K562 (cell line): ENCODE measurements around the gene PHC1. TPM values are rescaled to one million over a fixed set of nuclear protein-coding genes. Genes with fewer than 3 reads are reported as not detected.

Source experiments
- ATAC-seq: fragments of 200-7000 bp; cut with Tn5 transposase; 3 replicates; pipeline ENCODE4 v1.9.1; 2020; ENCODE audit warnings: moderate library complexity
- BruUV-seq: library from RNA; stranded (reverse); fragments of 400-500 nt; replicated peaks from 2 replicates; lab custom pipeline; 2021; lab: Mats Ljungman, UMichigan
- CTCF ChIA-PET: fragments of 300-600 bp; formaldehyde crosslinking; extraction: SDS; loops from one replicate; lab custom pipeline; 2021; ENCODE audit warnings: low intra/inter-chr PET ratio; lab: Yijun Ruan, JAX
- POLR2A ChIA-PET: fragments of 300-600, 350-650 bp; sonication (Branson Sonifier 250); formaldehyde crosslinking; extraction: SDS; loops from one replicate; lab custom pipeline; 2021; ENCODE audit warnings: antibody characterized with exemption, inconsistent platforms; lab: Yijun Ruan, JAX
- DNase-seq, 4 experiments: peaks; one replicate each; pipeline versions ENCODE4 v3.0.0 to v3.0.0-alpha.2; 2011 to 2018; ENCODE audit warnings: low spot score in 3 of 4, mixed read lengths in 3 of 4; ENCODE audit errors: extremely low read depth in 1 of 4
- FAIRE-seq: peaks from 2 replicates; lab custom pipeline; 2011; peaks lifted over from hg19 to GRCh38; lab: Jason Lieb, UNC
- H2AFZ ChIP-seq: 2 replicates; pipeline ENCODE4 v1.6.0; 2011; ENCODE audit warnings: low read depth, low read length, control low read depth, inconsistent platforms
- H3K27ac ChIP-seq: fragments of 200-600 bp; 3 replicates; pipeline ENCODE4 v1.8.0; 2011; ENCODE audit warnings: low read depth, mild to moderate bottlenecking, control low read depth, inconsistent platforms, low read length, moderate library complexity, mixed read lengths; ENCODE audit errors: extremely low read depth
- H3K27me3 ChIP-seq, 2 experiments: fragments of 300-600 bp in 1 of 2; 2 replicates in 1 of 2; 3 replicates in 1 of 2; pipeline versions ENCODE4 v1.6.0 to v1.8.0; 2011; ENCODE audit warnings: inconsistent platforms in 2 of 2, low read length in 2 of 2, mild to moderate bottlenecking in 1 of 2, mixed read lengths in 1 of 2, moderate library complexity in 1 of 2; ENCODE audit not compliant: control insufficient read depth in 2 of 2, insufficient read depth in 2 of 2
- H3K36me3 ChIP-seq: fragments of 300-600 bp; 3 replicates; pipeline ENCODE4 v1.8.0; 2011; ENCODE audit warnings: mild to moderate bottlenecking, low read length, inconsistent platforms; ENCODE audit not compliant: control insufficient read depth, insufficient read depth
- H3K4me1 ChIP-seq, 2 experiments: fragments of 200-600 bp in 1 of 2; replicated peaks in 1 of 2; 2 replicates in 1 of 2; 3 replicates in 1 of 2; pipeline versions ENCODE4 v1.5.1 to v1.8.0; 2011; ENCODE audit warnings: inconsistent platforms in 2 of 2, low read length in 2 of 2, mild to moderate bottlenecking in 1 of 2, mixed read lengths in 1 of 2, moderate library complexity in 1 of 2; ENCODE audit not compliant: control insufficient read depth in 2 of 2, insufficient read depth in 2 of 2
- H3K4me2 ChIP-seq: 2 replicates; pipeline ENCODE4 v1.6.1; 2011; ENCODE audit warnings: low read length, control low read depth, inconsistent platforms, mixed read lengths; ENCODE audit not compliant: insufficient read depth
- H3K4me3 ChIP-seq: fragments of 200-600 bp; sonication (generic), shearing (Covaris generic); 2 replicates; pipeline ENCODE4 v1.5.1; 2016; ENCODE audit warnings: control low read depth, inconsistent platforms
- H3K79me2 ChIP-seq: fragments of 200-600 bp; 3 replicates; pipeline ENCODE4 v1.8.0; 2011; ENCODE audit warnings: low read length, inconsistent platforms; ENCODE audit not compliant: control insufficient read depth, insufficient read depth
- H3K9ac ChIP-seq, 2 experiments: 2 replicates each; pipeline versions ENCODE4 v1.6.0 to v1.6.1; 2011; ENCODE audit warnings: low read depth in 2 of 2, low read length in 2 of 2, control low read depth in 1 of 2, inconsistent platforms in 1 of 2, mild to moderate bottlenecking in 1 of 2, mixed read lengths in 1 of 2; ENCODE audit not compliant: insufficient read depth in 1 of 2
- H3K9me1 ChIP-seq: one replicate; pipeline ENCODE4 v1.6.0; 2011; ENCODE audit warnings: inconsistent platforms, mild to moderate bottlenecking, low read length, moderate library complexity; ENCODE audit not compliant: control insufficient read depth, insufficient read depth
- H3K9me3 ChIP-seq: replicated peaks from 2 replicates; pipeline ENCODE4 v1.5.1; 2011; ENCODE audit warnings: low read depth, low read length, inconsistent platforms; ENCODE audit not compliant: control insufficient read depth, insufficient read depth
- H4K20me1 ChIP-seq: replicated peaks from 2 replicates; pipeline ENCODE4 v1.6.1; 2011; ENCODE audit warnings: low read length, inconsistent platforms, mixed read lengths; ENCODE audit not compliant: control insufficient read depth, insufficient read depth
- CHCHD3 ChIP-seq: fragments of 250-450 bp; sonication (Bioruptor Pico); IDR thresholded peaks from 2 replicates; pipeline ENCODE4 v2.1.2; 2022; ENCODE audit warnings: mild to moderate bottlenecking
- FOXA1 ChIP-seq: fragments of 450-650 bp; IDR thresholded peaks from 2 replicates; pipeline ENCODE4 v1.6.1; 2016; ENCODE audit warnings: mild to moderate bottlenecking, borderline replicate concordance
- GABPB1 ChIP-seq: sonication (generic); formaldehyde crosslinking; IDR thresholded peaks from 2 replicates; pipeline ENCODE4 v1.8.0; 2022; ENCODE audit warnings: mild to moderate bottlenecking, missing genetic modification reagents
- SMARCE1 ChIP-seq: fragments of 450-650 bp; IDR thresholded peaks from 2 replicates; pipeline ENCODE4 v1.7.1; 2016; ENCODE audit warnings: mild to moderate bottlenecking
- TSC22D4 ChIP-seq: fragments of 450-650 bp; IDR thresholded peaks from 2 replicates; pipeline ENCODE4 v1.6.1; 2016; ENCODE audit warnings: missing genetic modification characterization, missing biosample characterization, control low read depth
- ZBTB8A ChIP-seq: fragments of 450-650 bp; IDR thresholded peaks from 2 replicates; pipeline ENCODE4 v1.6.1; 2018; ENCODE audit warnings: mild to moderate bottlenecking, moderate library complexity; ENCODE audit not compliant: partially characterized antibody
- ZFP36 ChIP-seq: fragments of 150-350 bp; IDR thresholded peaks from 2 replicates; pipeline ENCODE4 v1.6.1; 2018; ENCODE audit warnings: low read length, low read depth; ENCODE audit not compliant: partially characterized antibody
- ZNF121 ChIP-seq: sonication (generic); formaldehyde crosslinking; conservative IDR thresholded peaks from 2 replicates; pipeline ENCODE4 v1.8.0; 2022; ENCODE audit warnings: missing genetic modification reagents
- WGBS: fragments of 100-300 bp; shearing (Covaris generic); methylation state at CpG from one replicate; pipeline ENCODE4 v1.1.6; 2016; ENCODE audit warnings: low coverage, mixed read lengths; ENCODE audit not compliant: insufficient coverage; ENCODE audit errors: missing lambda C conversion rate; 5-methylcytosine and 5-hydroxymethylcytosine counted together
- in situ Hi-C: fragments of 300-500 bp; cut with MboI; formaldehyde crosslinking; loops from 4 replicates; pipeline ENCODE4 v1.15.0; 2018; ENCODE audit warnings: inconsistent platforms, mixed read lengths
- intact Hi-C: fragments of 100-400 bp; cut with micrococcal nuclease; formaldehyde crosslinking; loops from 2 replicates; pipeline ENCODE4 v1.14.2; 2022
- polyA plus RNA-seq, 8 experiments: library from polyadenylated mRNA; depleted of rRNA in 4 of 8; stranded (reverse) in 5 of 8; unstranded in 3 of 8; fragments of >200 nt; fragmentation: Nextera tagmentation in 2 of 8; fragmentation: Illumina TruSeq in 1 of 8; extraction: Ambion mirVana in 2 of 8; extraction: Trizol in 1 of 8; gene quantifications; 2 replicates each; pipeline versions ENCODE4 v1.2.1 to v1.2.3, GENCODE V29; 2011 to 2014; ENCODE audit warnings: inconsistent platforms in 1 of 8, missing spikeins in 1 of 8
- total RNA-seq, 7 experiments: library from RNA; depleted of rRNA in 6 of 7; stranded (reverse); fragments of >200 nt in 6 of 7; fragmentation: Illumina TruSeq in 2 of 7; extraction: Trizol in 2 of 7; gene quantifications; 2 replicates each; pipeline versions ENCODE4 v1.2.1 to v1.2.3, GENCODE V29; 2011 to 2021; ENCODE audit warnings: low replicate concordance in 1 of 7
- TF ChIP-seq, protein P1 (sequence below): sonication (generic); formaldehyde crosslinking; IDR thresholded peaks from 2 replicates; pipeline ENCODE4 v1.8.0; 2022; ENCODE audit warnings: mild to moderate bottlenecking, missing genetic modification reagents
- TF ChIP-seq, protein P2 (sequence below): fragments of 450-650 bp; formaldehyde crosslinking; IDR thresholded peaks from 2 replicates; pipeline ENCODE4 v1.4.0; 2020; ENCODE audit warnings: mild to moderate bottlenecking
- TF ChIP-seq, protein P3 (sequence below), 2 experiments: fragments of 450-650 bp in 1 of 2; sonication (generic) in 1 of 2; formaldehyde crosslinking; conservative IDR thresholded peaks; 2 replicates each; pipeline versions ENCODE4 v1.4.0 to v1.8.1; 2020 to 2022; ENCODE audit warnings: mild to moderate bottlenecking in 1 of 2, missing genetic modification reagents in 1 of 2

The PHC1 gene
- total and polyA plus RNA-seq, 9 of the 15 experiments (the other 6 are each of a cell fraction or from before 2014, with no cell fraction given) = 1.9 to 13.7 (median 6.9) TPM

- Histone ChIP-seq H3K79me2 (no peaks in the 10 kb centered on the region), H3K9me1 (no peaks in the 10 kb centered on the region), H2AFZ (no peak overlapping the region), H3K36me3 (no peaks in the 10 kb centered on the region), H3K27ac (no peak overlapping the region), H3K9ac (no peak overlapping the region), H3K4me2 (no peak overlapping the region), H4K20me1 (no peaks in the 10 kb centered on the region), H3K27me3 (no peaks in the 10 kb centered on the region), H3K9me3 (no peaks in the 10 kb centered on the region), H3K4me1 (no peaks in the 10 kb centered on the region), H3K4me3 (no peak overlapping the region)
- TF ChIP-seq TSC22D4 (tag) (no peak), ZBTB8A (no peak), SMARCE1 (no peak), ZNF121 (no peak), ZFP36 (no peak), FOXA1 (no peak), GABPB1 (CRISPR knock-in tag) (no peak), CHCHD3 (no peak)
- TF ChIP-seq, protein P1, sequence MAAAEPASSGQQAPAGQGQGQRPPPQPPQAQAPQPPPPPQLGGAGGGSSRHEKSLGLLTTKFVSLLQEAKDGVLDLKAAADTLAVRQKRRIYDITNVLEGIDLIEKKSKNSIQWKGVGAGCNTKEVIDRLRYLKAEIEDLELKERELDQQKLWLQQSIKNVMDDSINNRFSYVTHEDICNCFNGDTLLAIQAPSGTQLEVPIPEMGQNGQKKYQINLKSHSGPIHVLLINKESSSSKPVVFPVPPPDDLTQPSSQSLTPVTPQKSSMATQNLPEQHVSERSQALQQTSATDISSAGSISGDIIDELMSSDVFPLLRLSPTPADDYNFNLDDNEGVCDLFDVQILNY (CRISPR knock-in tag) = no peak
- TF ChIP-seq, protein P2, sequence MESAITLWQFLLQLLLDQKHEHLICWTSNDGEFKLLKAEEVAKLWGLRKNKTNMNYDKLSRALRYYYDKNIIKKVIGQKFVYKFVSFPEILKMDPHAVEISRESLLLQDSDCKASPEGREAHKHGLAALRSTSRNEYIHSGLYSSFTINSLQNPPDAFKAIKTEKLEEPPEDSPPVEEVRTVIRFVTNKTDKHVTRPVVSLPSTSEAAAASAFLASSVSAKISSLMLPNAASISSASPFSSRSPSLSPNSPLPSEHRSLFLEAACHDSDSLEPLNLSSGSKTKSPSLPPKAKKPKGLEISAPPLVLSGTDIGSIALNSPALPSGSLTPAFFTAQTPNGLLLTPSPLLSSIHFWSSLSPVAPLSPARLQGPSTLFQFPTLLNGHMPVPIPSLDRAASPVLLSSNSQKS (CRISPR knock-in tag) = no peak
- TF ChIP-seq, protein P3, sequence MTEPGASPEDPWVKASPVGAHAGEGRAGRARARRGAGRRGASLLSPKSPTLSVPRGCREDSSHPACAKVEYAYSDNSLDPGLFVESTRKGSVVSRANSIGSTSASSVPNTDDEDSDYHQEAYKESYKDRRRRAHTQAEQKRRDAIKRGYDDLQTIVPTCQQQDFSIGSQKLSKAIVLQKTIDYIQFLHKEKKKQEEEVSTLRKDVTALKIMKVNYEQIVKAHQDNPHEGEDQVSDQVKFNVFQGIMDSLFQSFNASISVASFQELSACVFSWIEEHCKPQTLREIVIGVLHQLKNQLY (CRISPR knock-in tag; conservative IDR thresholded peaks at IDR 0.05) = no peak
- ChIA-PET CTCF (no interaction called here), POLR2A (no interaction called here)
- ATAC-seq = no peak
- intact Hi-C loops = loop anchor here (5.0 to 10.0 kb wide), 2 partner anchors 68 to 150 kb away; no protein-coding TSS in a partner anchor
- in situ Hi-C loops = no loop called here
- 0% methylated on average over 1 of the region's 1 CpG for whole genome bisulfite sequencing
- FAIRE-seq = no peak
- BruUV-seq = no TSS peak
- DNase-seq = no peak
Measured at GRCh38 chr12:8894986-8895385, 19.3 kb upstream of the PHC1 start.
